HCT116 (cell line): ENCODE data around the gene HOTAIR. TPM values are rescaled to one million over a fixed set of nuclear protein-coding genes. Genes with fewer than 3 reads are reported as not detected.

Experiments used
- ATAC-seq: fragments of 200-7000 bp; cut with Tn5 transposase; 2 replicates; pipeline ENCODE4 v1.9.1; 2020; ENCODE audit warnings: mild to moderate bottlenecking, moderate library complexity
- BruUV-seq: library from RNA; stranded (reverse); fragments of 400-500 nt; replicated peaks from 2 replicates; lab custom pipeline; 2021; lab: Mats Ljungman, UMichigan
- CTCF ChIA-PET: fragments of 300-600 bp; sonication (Branson Sonifier 250); formaldehyde crosslinking; loops from one replicate; lab custom pipeline; 2021; ENCODE audit warnings: antibody characterized with exemption; lab: Charles Lee
- POLR2A ChIA-PET: fragments of 300-600, 350-600 bp; sonication (Branson Sonifier 250); formaldehyde crosslinking; loops from one replicate; lab custom pipeline; 2021; ENCODE audit warnings: antibody characterized with exemption; lab: Charles Lee
- RAD21 ChIA-PET, 2 experiments: fragments of 300-600 bp; sonication (Branson Sonifier 250); formaldehyde crosslinking; loops; one replicate each; lab custom pipeline; 2023; ENCODE audit warnings: low total read pairs in 2 of 2; ENCODE audit not compliant: uncharacterized antibody in 2 of 2, unreplicated experiment in 2 of 2, low non-redundant PET in 1 of 2; lab: Charles Lee
- DNase-seq: peaks from one replicate; pipeline ENCODE4 v3.0.0-alpha.2; 2010; ENCODE audit warnings: low read depth, low spot score
- H2AFZ ChIP-seq: fragments of 200-600 bp; shearing (Covaris generic), sonication (generic); 2 replicates; pipeline ENCODE4 v1.6.1; 2017; ENCODE audit warnings: low read depth, mixed run types, mixed read lengths, antibody characterized with exemption, low read length; ENCODE audit not compliant: poor library complexity, severe bottlenecking
- H3K27ac ChIP-seq: 2 replicates; pipeline ENCODE4 v1.5.1; 2012; ENCODE audit warnings: low read depth, low read length
- H3K27me3 ChIP-seq: fragments of 200-600 bp; sonication (generic); 2 replicates; pipeline ENCODE4 v1.6.1; 2016; ENCODE audit warnings: mixed run types, low read length, mixed read lengths; ENCODE audit not compliant: insufficient read depth
- H3K36me3 ChIP-seq, 2 experiments: fragments of 200-500 bp in 1 of 2; fragments of 200-600 bp in 1 of 2; sonication (Bioruptor generic) in 1 of 2; sonication (generic) in 1 of 2; 2 replicates each; pipeline versions ENCODE4 v1.5.1 to v1.6.1; 2014 to 2016; ENCODE audit warnings: low read length in 2 of 2, inconsistent platforms in 1 of 2, mixed read lengths in 1 of 2, mixed run types in 1 of 2; ENCODE audit not compliant: insufficient read depth in 2 of 2, control insufficient read depth in 1 of 2
- H3K4me1 ChIP-seq, 2 experiments: fragments of 200-600 bp in 1 of 2; sonication (generic) in 1 of 2; 2 replicates each; pipeline versions ENCODE4 v1.5.1 to v1.6.1; 2012 to 2017; ENCODE audit warnings: low read length in 2 of 2, inconsistent platforms in 1 of 2, mild to moderate bottlenecking in 1 of 2, mixed read lengths in 1 of 2, mixed run types in 1 of 2, moderate library complexity in 1 of 2; ENCODE audit not compliant: insufficient read depth in 2 of 2, control insufficient read depth in 1 of 2
- H3K4me2 ChIP-seq: fragments of 200-600 bp; sonication (generic); 2 replicates; pipeline ENCODE4 v1.6.1; 2017; ENCODE audit warnings: mixed run types, low read length, mixed read lengths
- H3K4me3 ChIP-seq, 2 experiments: fragments of 200-600 bp in 1 of 2; sonication (generic) in 1 of 2; replicated peaks in 1 of 2; 2 replicates each; pipeline ENCODE4 v1.5.1; 2011 to 2016; ENCODE audit warnings: low read length in 2 of 2, control low read depth in 1 of 2, low read depth in 1 of 2, mild to moderate bottlenecking in 1 of 2, mixed read lengths in 1 of 2, mixed run types in 1 of 2
- H3K79me2 ChIP-seq: fragments of 200-600 bp; sonication (generic); 2 replicates; pipeline ENCODE4 v1.6.1; 2017; ENCODE audit warnings: mild to moderate bottlenecking, mixed run types, low read length, moderate library complexity, mixed read lengths; ENCODE audit not compliant: insufficient read depth
- H3K9ac ChIP-seq: fragments of 200-600 bp; sonication (generic); 2 replicates; pipeline ENCODE4 v1.6.1; 2016; ENCODE audit warnings: low read length, mixed read lengths
- H3K9me2 ChIP-seq: fragments of 200-600 bp; sonication (generic), shearing (Covaris generic); 2 replicates; pipeline ENCODE4 v1.6.1; 2017; ENCODE audit warnings: mixed run types, mild to moderate bottlenecking, moderate library complexity; ENCODE audit not compliant: insufficient read depth
- H3K9me3 ChIP-seq, 2 experiments: fragments of 200-500 bp in 1 of 2; fragments of 200-600 bp in 1 of 2; sonication (Bioruptor generic) in 1 of 2; sonication (generic) in 1 of 2; 2 replicates each; pipeline ENCODE4 v1.6.1; 2014 to 2017; ENCODE audit warnings: low read length in 2 of 2, mixed read lengths in 2 of 2, inconsistent platforms in 1 of 2, low read depth in 1 of 2, mild to moderate bottlenecking in 1 of 2, mixed run types in 1 of 2, moderate library complexity in 1 of 2; ENCODE audit not compliant: control insufficient read depth in 1 of 2, insufficient read depth in 1 of 2
- H4K20me1 ChIP-seq: fragments of 200-600 bp; sonication (generic), shearing (Covaris generic); 2 replicates; pipeline ENCODE4 v1.6.1; 2017; ENCODE audit warnings: mixed run types, mild to moderate bottlenecking, moderate library complexity; ENCODE audit not compliant: insufficient read depth
- CEBPB ChIP-seq: IDR thresholded peaks from 2 replicates; pipeline ENCODE4 v1.6.1; 2012; ENCODE audit warnings: low read depth
- EGR1 ChIP-seq: IDR thresholded peaks from 2 replicates; pipeline ENCODE4 v1.6.1; 2012; ENCODE audit warnings: low read depth
- ELF1 ChIP-seq: IDR thresholded peaks from 2 replicates; pipeline ENCODE4 v1.6.1; 2012; ENCODE audit warnings: low read depth, borderline replicate concordance
- EZH2 ChIP-seq: fragments of 200-600 bp; sonication (generic); IDR thresholded peaks from 2 replicates; pipeline ENCODE4 v1.6.1; 2017; ENCODE audit warnings: antibody characterized with exemption, mixed run types
- FOSL1 ChIP-seq: IDR thresholded peaks from 2 replicates; pipeline ENCODE4 v1.6.1; 2012; ENCODE audit warnings: low read depth
- JUND ChIP-seq: IDR thresholded peaks from 2 replicates; pipeline ENCODE4 v1.6.1; 2012
- RAD21 ChIP-seq: IDR thresholded peaks from 2 replicates; pipeline ENCODE4 v1.6.1; 2012; ENCODE audit warnings: low read depth, mild to moderate bottlenecking
- SP1 ChIP-seq: IDR thresholded peaks from 2 replicates; pipeline ENCODE4 v1.6.1; 2012; ENCODE audit warnings: low read depth
- SRF ChIP-seq: IDR thresholded peaks from 2 replicates; pipeline ENCODE4 v1.6.1; 2012; ENCODE audit warnings: low read depth
- TCF7L2 ChIP-seq: IDR thresholded peaks from 2 replicates; pipeline ENCODE4 v1.7.0; 2011; ENCODE audit warnings: borderline replicate concordance, inconsistent platforms; ENCODE audit not compliant: insufficient read depth, insufficient read length; ENCODE audit errors: extremely low read depth
- YY1 ChIP-seq: IDR thresholded peaks from 2 replicates; pipeline ENCODE4 v1.6.1; 2011; ENCODE audit warnings: low read length, low read depth, moderate library complexity, mild to moderate bottlenecking; ENCODE audit not compliant: insufficient replicate concordance; ENCODE audit errors: extremely low read depth
- ZFX ChIP-seq: fragments of 450-650 bp; IDR thresholded peaks from 2 replicates; pipeline ENCODE4 v1.6.1; 2017
- ZNF274 ChIP-seq: fragments of 200-500 bp; sonication (Bioruptor generic); IDR thresholded peaks from 2 replicates; pipeline ENCODE4 v1.6.1; 2014; ENCODE audit warnings: mild to moderate bottlenecking, low read depth, low read length, inconsistent platforms
- intact Hi-C: fragments of 100-400 bp; cut with micrococcal nuclease; formaldehyde crosslinking; loops from 2 replicates; pipeline ENCODE4 v1.10.0; 2022
- total RNA-seq: library from RNA; stranded (reverse); gene quantifications from one replicate; pipeline ENCODE4 v1.2.1, GENCODE V29; 2021; ENCODE audit not compliant: unreplicated experiment
- TF ChIP-seq, protein P1 (sequence below), 3 experiments: fragments of 200-600 bp in 1 of 3; sonication (generic) in 1 of 3; IDR thresholded peaks in 2 of 3; conservative IDR thresholded peaks in 1 of 3; 2 replicates each; pipeline ENCODE4 v1.5.1; 2012 to 2017; ENCODE audit warnings: low read depth in 2 of 3, low read length in 2 of 3, antibody characterized with exemption in 1 of 3, borderline replicate concordance in 1 of 3, control low read depth in 1 of 3, mild to moderate bottlenecking in 1 of 3, mixed read lengths in 1 of 3, mixed run types in 1 of 3, moderate library complexity in 1 of 3; ENCODE audit not compliant: insufficient read depth in 1 of 3
- TF ChIP-seq, protein P2 (sequence below): IDR thresholded peaks from 2 replicates; pipeline ENCODE4 v1.6.1; 2012; ENCODE audit warnings: low read depth
- TF ChIP-seq, protein P3 (sequence below): IDR thresholded peaks from 2 replicates; pipeline ENCODE4 v1.6.1; 2012
- TF ChIP-seq, protein P4 (sequence below): IDR thresholded peaks from 2 replicates; pipeline ENCODE4 v1.6.1; 2012
- TF ChIP-seq, protein P5 (sequence below): IDR thresholded peaks from 2 replicates; pipeline ENCODE4 v1.6.1; 2011; ENCODE audit warnings: mild to moderate bottlenecking, low read length, moderate library complexity; ENCODE audit not compliant: insufficient replicate concordance; ENCODE audit errors: extremely low read depth

HOTAIR gene
- total RNA-seq, 1 experiment from 2014 or later = 0.25 TPM

DNA sequence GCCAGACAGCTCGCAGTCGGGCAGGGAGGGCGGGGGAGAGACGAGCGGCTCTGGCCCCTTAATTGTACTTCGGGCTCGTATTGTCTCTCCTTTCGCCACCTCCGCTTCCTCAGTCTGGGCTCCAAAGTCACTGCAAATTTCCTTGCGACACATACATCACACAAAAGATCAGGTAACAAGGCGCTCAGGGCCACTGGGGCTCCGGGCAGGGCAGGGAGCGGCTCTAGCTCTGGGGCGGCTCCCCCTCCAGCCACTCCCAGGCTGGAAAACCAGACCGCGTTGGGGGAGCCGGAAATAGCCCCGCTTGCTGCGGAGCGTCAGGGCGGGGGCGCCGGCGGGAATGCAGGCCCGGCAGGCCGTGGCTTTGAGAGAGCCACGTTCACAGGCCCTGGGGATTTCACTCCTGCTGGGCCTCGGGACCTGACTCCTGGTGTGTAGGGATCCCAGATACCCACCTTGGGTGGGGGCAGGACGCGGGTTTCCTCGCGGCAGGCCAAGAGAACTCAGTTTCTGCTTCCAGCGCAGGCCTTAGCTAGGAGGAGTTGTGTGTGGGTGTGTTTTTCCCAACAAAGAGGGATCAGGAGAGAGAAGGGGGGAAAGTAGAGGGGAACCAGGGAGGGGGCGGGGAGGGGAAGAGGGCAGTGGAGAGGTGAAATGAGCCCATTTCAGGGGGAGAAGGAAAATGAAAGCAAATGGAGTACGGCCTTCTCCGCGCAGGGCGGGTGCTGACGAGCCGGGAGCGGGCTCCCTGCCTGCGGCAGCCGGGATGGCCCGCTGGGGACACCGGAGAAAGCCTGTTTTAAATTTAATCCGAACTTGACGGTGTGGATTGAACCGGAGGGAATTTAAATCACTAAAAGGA, 20.9 kb upstream of the HOTAIR start:
- H2AFZ ChIP-seq = no peak overlapping the region
- no peaks in the 10 kb centered on the region for H4K20me1 ChIP-seq
- no peaks in the 10 kb centered on the region for H3K27me3 ChIP-seq
- no peaks in the 10 kb centered on the region for H3K36me3 ChIP-seq
- ChIA-PET RAD21 (interaction anchor here (0.6 to 1.0 kb wide), 3 partner anchors 8 to 32 kb away, joined by 3 read pairs; no protein-coding TSS in a partner anchor), POLR2A (interaction anchor here (0.6 to 3.4 kb wide), 5 partner anchors 9 to 215 kb away, joined by 3 to 9 read pairs (median 3); partner anchors contain the start of gene HOXC10), CTCF (interaction anchor here (0.6 to 2.1 kb wide), 8 partner anchors 10 to 250 kb away, joined by 3 to 15 read pairs (median 3); partner anchors contain the start of genes HOXC10 and HOXC5)
- intact Hi-C loops = no loop called here
- H3K4me1 ChIP-seq = peaks cover 17 to 35% of the 10 kb centered on the region in 2 experiments; a peak in 3 of 4 replicates
- peak overlapping the region; percentile 94 for H3K4me2 ChIP-seq
- ATAC-seq = peak; percentile 78
- no peaks in the 10 kb centered on the region for H3K9me3 ChIP-seq
- peak overlapping the region; percentile 97 for H3K9ac ChIP-seq
- no TSS peak for BruUV-seq
- DNase-seq = no peak
- H3K9me2 ChIP-seq = no peaks in the 10 kb centered on the region
- peaks cover 42% of the 10 kb centered on the region for H3K79me2 ChIP-seq
- H3K27ac ChIP-seq = peak overlapping the region; percentile 81
- H3K4me3 ChIP-seq = peak overlapping the region; percentile 78 to 85
- TF ChIP-seq, protein P1, sequence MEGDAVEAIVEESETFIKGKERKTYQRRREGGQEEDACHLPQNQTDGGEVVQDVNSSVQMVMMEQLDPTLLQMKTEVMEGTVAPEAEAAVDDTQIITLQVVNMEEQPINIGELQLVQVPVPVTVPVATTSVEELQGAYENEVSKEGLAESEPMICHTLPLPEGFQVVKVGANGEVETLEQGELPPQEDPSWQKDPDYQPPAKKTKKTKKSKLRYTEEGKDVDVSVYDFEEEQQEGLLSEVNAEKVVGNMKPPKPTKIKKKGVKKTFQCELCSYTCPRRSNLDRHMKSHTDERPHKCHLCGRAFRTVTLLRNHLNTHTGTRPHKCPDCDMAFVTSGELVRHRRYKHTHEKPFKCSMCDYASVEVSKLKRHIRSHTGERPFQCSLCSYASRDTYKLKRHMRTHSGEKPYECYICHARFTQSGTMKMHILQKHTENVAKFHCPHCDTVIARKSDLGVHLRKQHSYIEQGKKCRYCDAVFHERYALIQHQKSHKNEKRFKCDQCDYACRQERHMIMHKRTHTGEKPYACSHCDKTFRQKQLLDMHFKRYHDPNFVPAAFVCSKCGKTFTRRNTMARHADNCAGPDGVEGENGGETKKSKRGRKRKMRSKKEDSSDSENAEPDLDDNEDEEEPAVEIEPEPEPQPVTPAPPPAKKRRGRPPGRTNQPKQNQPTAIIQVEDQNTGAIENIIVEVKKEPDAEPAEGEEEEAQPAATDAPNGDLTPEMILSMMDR (IDR thresholded peaks at IDR 0.05 in 2 of 3, conservative IDR thresholded peaks at IDR 0.05 in 1 of 3; ENCODE audit: borderline replicate concordance in 1 of 3, insufficient read depth in 1 of 3, low read depth in 2 of 3, low read length in 2 of 3) = no peak
- TF ChIP-seq EZH2 = no peak
- TF ChIP-seq, protein P2, sequence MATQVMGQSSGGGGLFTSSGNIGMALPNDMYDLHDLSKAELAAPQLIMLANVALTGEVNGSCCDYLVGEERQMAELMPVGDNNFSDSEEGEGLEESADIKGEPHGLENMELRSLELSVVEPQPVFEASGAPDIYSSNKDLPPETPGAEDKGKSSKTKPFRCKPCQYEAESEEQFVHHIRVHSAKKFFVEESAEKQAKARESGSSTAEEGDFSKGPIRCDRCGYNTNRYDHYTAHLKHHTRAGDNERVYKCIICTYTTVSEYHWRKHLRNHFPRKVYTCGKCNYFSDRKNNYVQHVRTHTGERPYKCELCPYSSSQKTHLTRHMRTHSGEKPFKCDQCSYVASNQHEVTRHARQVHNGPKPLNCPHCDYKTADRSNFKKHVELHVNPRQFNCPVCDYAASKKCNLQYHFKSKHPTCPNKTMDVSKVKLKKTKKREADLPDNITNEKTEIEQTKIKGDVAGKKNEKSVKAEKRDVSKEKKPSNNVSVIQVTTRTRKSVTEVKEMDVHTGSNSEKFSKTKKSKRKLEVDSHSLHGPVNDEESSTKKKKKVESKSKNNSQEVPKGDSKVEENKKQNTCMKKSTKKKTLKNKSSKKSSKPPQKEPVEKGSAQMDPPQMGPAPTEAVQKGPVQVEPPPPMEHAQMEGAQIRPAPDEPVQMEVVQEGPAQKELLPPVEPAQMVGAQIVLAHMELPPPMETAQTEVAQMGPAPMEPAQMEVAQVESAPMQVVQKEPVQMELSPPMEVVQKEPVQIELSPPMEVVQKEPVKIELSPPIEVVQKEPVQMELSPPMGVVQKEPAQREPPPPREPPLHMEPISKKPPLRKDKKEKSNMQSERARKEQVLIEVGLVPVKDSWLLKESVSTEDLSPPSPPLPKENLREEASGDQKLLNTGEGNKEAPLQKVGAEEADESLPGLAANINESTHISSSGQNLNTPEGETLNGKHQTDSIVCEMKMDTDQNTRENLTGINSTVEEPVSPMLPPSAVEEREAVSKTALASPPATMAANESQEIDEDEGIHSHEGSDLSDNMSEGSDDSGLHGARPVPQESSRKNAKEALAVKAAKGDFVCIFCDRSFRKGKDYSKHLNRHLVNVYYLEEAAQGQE = no peak
- no peak for TF ChIP-seq SP1
- no peak for TF ChIP-seq FOSL1
- peak; percentile 61 for TF ChIP-seq TCF7L2
- no peak for TF ChIP-seq EGR1
- no peak for TF ChIP-seq SRF
- TF ChIP-seq, protein P3, sequence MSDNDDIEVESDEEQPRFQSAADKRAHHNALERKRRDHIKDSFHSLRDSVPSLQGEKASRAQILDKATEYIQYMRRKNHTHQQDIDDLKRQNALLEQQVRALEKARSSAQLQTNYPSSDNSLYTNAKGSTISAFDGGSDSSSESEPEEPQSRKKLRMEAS = no peak
- TF ChIP-seq, protein P4, sequence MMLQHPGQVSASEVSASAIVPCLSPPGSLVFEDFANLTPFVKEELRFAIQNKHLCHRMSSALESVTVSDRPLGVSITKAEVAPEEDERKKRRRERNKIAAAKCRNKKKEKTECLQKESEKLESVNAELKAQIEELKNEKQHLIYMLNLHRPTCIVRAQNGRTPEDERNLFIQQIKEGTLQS = no peak
- no peak for TF ChIP-seq CEBPB
- TF ChIP-seq RAD21 = no peak
- no peak for TF ChIP-seq ELF1
- peak; percentile 63 for TF ChIP-seq YY1
- TF ChIP-seq ZFX = peak; percentile 97
- TF ChIP-seq ZNF274 = no peak
- no peak for TF ChIP-seq JUND
- TF ChIP-seq, protein P5, sequence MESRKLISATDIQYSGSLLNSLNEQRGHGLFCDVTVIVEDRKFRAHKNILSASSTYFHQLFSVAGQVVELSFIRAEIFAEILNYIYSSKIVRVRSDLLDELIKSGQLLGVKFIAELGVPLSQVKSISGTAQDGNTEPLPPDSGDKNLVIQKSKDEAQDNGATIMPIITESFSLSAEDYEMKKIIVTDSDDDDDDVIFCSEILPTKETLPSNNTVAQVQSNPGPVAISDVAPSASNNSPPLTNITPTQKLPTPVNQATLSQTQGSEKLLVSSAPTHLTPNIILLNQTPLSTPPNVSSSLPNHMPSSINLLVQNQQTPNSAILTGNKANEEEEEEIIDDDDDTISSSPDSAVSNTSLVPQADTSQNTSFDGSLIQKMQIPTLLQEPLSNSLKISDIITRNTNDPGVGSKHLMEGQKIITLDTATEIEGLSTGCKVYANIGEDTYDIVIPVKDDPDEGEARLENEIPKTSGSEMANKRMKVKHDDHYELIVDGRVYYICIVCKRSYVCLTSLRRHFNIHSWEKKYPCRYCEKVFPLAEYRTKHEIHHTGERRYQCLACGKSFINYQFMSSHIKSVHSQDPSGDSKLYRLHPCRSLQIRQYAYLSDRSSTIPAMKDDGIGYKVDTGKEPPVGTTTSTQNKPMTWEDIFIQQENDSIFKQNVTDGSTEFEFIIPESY = no peak
